ENCODE results near the gene FAAH. TPM values are rescaled to one million over a fixed set of nuclear protein-coding genes. Genes with fewer than 3 reads are reported as not detected.

FAAH gene
- total RNA-seq, 1 donor from 2014 or later, result 32.4 TPM

DNA sequence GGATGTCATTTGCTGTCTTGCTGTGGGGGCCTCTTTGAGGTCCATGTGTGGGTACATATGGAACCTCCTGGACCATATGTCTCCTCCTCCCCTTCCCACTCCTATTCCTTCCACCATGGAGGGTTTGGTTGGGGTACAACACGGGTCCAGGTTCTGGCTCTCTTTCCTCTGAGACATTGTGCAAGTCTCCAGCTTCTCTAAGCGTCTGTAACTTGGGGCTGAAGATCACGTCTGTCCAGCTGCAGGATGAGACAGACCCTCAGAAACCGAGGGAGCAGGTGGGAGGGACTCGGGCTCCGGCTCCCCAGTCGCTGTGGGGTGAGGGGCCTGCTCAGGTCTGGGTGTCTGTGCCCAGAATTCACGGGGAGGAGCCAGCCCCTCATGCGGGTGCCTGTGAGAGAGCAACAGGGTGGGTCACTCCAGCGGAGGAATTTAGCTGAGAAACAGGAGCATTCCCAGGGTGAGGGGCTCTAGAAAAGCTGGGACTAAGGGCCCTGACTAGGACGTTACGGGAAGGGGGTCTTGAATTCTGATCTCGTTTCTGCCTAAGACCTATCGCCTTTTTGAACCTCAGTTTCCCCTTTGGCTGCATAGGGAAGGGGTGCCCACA, 53.5 kb downstream of the FAAH start:
- Histone ChIP-seq H3K27ac (no peak overlapping the region), H3K4me1 (peaks cover 14% of the 10 kb centered on the region), H3K4me3 (no peak overlapping the region), H3K9me3 (no peaks in the 10 kb centered on the region), H3K36me3 (no peaks in the 10 kb centered on the region), H3K27me3 (ENCODE audit: low read depth) (peaks cover 47% of the 10 kb centered on the region)
- intact Hi-C loops (cut with DNase I), result no loop called here
- TF ChIP-seq, protein P1, sequence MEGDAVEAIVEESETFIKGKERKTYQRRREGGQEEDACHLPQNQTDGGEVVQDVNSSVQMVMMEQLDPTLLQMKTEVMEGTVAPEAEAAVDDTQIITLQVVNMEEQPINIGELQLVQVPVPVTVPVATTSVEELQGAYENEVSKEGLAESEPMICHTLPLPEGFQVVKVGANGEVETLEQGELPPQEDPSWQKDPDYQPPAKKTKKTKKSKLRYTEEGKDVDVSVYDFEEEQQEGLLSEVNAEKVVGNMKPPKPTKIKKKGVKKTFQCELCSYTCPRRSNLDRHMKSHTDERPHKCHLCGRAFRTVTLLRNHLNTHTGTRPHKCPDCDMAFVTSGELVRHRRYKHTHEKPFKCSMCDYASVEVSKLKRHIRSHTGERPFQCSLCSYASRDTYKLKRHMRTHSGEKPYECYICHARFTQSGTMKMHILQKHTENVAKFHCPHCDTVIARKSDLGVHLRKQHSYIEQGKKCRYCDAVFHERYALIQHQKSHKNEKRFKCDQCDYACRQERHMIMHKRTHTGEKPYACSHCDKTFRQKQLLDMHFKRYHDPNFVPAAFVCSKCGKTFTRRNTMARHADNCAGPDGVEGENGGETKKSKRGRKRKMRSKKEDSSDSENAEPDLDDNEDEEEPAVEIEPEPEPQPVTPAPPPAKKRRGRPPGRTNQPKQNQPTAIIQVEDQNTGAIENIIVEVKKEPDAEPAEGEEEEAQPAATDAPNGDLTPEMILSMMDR (IDR thresholded peaks at IDR 0.05), result no peak
- no peak for DNase-seq
- no peak for ATAC-seq

DNA sequence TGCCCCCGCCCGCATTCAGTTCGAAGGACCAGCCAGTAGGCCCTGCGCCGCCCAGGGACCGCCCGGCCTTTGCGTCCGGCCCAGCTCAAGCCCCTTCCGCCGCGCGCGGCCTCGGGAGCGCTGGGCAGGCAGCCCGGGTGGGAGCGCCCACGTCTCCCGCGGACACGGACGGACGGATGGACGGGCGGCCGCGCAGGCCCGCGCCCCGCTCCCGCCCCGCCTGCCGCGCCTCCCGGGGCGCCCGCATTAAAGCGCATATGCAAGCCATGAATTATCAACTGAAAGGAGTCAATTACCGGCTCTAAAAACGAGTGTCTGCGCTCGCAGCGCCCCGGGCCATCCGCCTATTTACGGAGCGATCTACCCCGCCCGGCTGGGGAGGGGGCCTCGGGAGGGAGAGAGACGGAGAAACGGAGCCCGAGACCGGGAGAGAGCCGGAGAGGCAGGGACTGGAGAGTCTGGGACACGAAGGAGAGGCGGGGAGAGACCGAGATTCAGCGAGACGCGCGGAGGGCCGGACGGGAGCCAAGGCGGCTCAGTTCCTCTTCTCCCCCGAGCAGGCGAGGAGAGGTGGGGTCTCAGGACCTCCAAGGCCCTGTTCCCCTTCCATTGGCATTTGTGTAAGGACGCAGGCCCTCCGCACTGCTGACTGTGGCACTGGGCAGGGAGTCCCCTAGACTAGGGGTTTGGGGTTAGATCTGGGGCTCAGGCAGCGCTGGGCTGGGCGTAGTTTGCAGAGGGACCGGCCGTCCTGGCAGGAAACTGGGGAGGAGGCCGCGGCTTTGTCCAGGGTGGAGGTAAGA, 54.2 kb downstream of the FAAH start:
- intact Hi-C loops (cut with DNase I), result no loop called here
- peaks cover 9% of the 10 kb centered on the region for H3K4me1 ChIP-seq
- ATAC-seq, result peak in 1 of 2 donors; percentile 15

DNA sequence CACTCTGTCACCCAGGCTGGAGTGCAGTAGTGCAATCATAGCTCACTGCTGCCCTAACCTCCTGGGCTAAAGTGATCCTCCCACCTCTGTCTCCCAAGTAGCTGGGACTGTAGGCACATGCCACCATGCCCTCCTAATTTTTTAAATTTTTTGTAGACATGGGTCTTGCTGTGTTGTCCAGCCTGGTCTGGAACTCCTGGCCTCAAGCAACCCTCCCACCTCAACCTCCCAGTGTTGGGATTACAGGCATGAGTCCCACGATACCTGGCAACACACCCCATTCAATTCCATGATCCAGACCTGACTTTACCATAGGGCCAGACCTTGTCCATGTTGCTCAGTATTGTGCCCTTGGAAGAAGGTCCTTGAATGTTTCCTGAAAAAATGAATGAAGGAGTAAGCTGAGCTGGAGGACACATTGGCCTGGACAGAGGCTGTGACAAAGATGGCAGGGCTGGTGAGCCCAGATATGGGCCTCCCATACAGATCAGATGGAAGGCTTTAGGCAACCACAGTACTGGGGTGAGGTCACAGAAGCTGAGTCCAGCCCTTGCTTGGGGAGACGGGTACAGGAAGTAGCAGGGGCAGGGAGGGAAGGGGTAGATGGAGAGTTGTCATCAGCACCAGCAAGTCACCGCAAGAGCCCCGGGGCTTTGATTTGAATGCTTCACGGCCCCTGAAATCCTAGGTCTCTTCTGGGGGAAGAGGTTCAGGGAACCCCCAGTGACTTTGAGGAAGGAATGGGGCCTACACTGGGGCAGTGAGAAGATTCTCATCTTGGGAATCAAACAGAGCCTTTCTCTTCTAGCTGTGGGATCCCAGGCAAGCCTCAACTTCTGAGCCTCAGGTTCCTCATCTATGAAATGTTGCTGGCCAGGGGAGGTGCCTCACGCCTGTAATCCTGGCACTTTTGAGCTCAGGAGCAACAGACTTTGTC, 55.4 kb downstream of the FAAH start:
- no peaks in the 10 kb centered on the region for H3K36me3 ChIP-seq
- intact Hi-C loops (cut with DNase I), result no loop called here
- peaks cover 9% of the 10 kb centered on the region for H3K4me1 ChIP-seq
- H3K4me3 ChIP-seq, result no peak overlapping the region
- peaks cover 47% of the 10 kb centered on the region for H3K27me3 ChIP-seq (ENCODE audit: low read depth)
- TF ChIP-seq, protein P1 (IDR thresholded peaks at IDR 0.05), result no peak
- H3K27ac ChIP-seq, result no peak overlapping the region
- no peak for DNase-seq
- no peaks in the 10 kb centered on the region for H3K9me3 ChIP-seq
- ATAC-seq, result no peak

More for the DNA sequence above, 54.2 kb downstream of the FAAH start:
- no peak for DNase-seq
- Histone ChIP-seq H3K36me3 (no peaks in the 10 kb centered on the region), H3K27me3 (ENCODE audit: low read depth) (peaks cover 47% of the 10 kb centered on the region), H3K4me3 (peak overlapping the region; percentile 43), H3K9me3 (no peaks in the 10 kb centered on the region), H3K27ac (no peak overlapping the region)
- TF ChIP-seq, protein P1 (IDR thresholded peaks at IDR 0.05), result no peak

DNA sequence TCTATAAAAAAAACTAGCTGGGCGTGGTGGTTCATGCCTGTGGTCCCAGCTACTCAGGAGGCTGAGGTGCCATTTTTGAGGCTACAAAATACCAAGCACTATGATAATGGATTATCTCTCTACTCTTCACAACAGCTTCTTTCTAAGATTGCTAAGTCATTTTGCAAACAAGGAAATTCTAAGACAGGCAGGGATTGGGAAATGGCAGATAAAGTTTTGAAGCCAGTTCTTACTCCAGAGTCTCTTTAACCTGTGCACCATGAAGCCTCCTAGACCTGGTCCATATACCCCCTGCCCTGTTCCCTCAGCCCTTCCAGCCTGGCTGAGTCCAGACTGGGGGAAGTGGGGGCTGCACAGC, 56.0 kb downstream of the FAAH start:
- Histone ChIP-seq H3K9me3 (no peaks in the 10 kb centered on the region), H3K27me3 (ENCODE audit: low read depth) (peaks cover 47% of the 10 kb centered on the region), H3K27ac (no peak overlapping the region), H3K4me3 (no peak overlapping the region), H3K4me1 (peaks cover 9% of the 10 kb centered on the region), H3K36me3 (no peaks in the 10 kb centered on the region)
- DNase-seq, result no peak
- intact Hi-C loops (cut with DNase I), result no loop called here
- TF ChIP-seq, protein P1 (IDR thresholded peaks at IDR 0.05), result no peak
- no peak for ATAC-seq

Data from lower lobe of right lung (tissue), 2 donors.